Natural killer cell (primary cell): ENCODE measurements around the gene HDAC11. TPM values are rescaled to one million over a fixed set of nuclear protein-coding genes. Genes with fewer than 3 reads are reported as not detected.

ENCODE experiments used
- ATAC-seq, 3 donors: fragments of 150-1000 bp in 2 of 3; fragments of 200-7000 bp in 1 of 3; cut with Tn5 transposase; 1 replicate in 1 of 3; 2 replicates in 2 of 3; pipeline ENCODE4 v1.10.0; 2021; ENCODE audit warnings: mild to moderate bottlenecking in 2 of 3, moderate library complexity in 2 of 3
- DNase-seq, 2 donors: peaks; one replicate each; pipeline versions ENCODE4 v3.0.0 to v3.0.0-alpha.2; 2013 to 2021; ENCODE audit warnings: mixed read lengths in 1 of 2
- H3K27ac ChIP-seq: one replicate; pipeline ENCODE4 v1.5.1; 2013; ENCODE audit warnings: mild to moderate bottlenecking, low read length
- H3K27me3 ChIP-seq: one replicate; pipeline ENCODE4 v1.6.1; 2013; ENCODE audit warnings: low read length; ENCODE audit not compliant: control insufficient read depth, insufficient read depth
- H3K36me3 ChIP-seq: one replicate; pipeline ENCODE4 v1.6.1; 2013; ENCODE audit warnings: low read length; ENCODE audit not compliant: control insufficient read depth, insufficient read depth
- H3K4me1 ChIP-seq: one replicate; pipeline ENCODE4 v1.6.1; 2013; ENCODE audit warnings: low read length; ENCODE audit not compliant: control insufficient read depth, insufficient read depth
- H3K4me3 ChIP-seq: one replicate; pipeline ENCODE4 v1.5.1; 2013; ENCODE audit warnings: low read length
- H3K9me3 ChIP-seq: one replicate; pipeline ENCODE4 v1.6.1; 2013; ENCODE audit warnings: low read length; ENCODE audit not compliant: control insufficient read depth, insufficient read depth
- H3K27ac Mint-ChIP-seq, 2 donors: one replicate each; pipeline ENCODE4 v1.8.0; 2022; ENCODE audit warnings: mild to moderate bottlenecking in 2 of 2, mixed read lengths in 2 of 2, moderate library complexity in 1 of 2
- H3K27me3 Mint-ChIP-seq, 2 donors: one replicate each; pipeline ENCODE4 v1.8.0; 2022; ENCODE audit warnings: low read depth in 2 of 2, mixed read lengths in 2 of 2
- H3K36me3 Mint-ChIP-seq: one replicate; pipeline ENCODE4 v1.8.0; 2022; ENCODE audit warnings: mixed read lengths
- H3K4me1 Mint-ChIP-seq, 2 donors: one replicate each; pipeline ENCODE4 v1.8.0; 2022; ENCODE audit warnings: mixed read lengths in 2 of 2
- H3K4me3 Mint-ChIP-seq: one replicate; pipeline ENCODE4 v1.8.0; 2022; ENCODE audit warnings: mild to moderate bottlenecking, moderate library complexity, mixed read lengths
- H3K9me3 Mint-ChIP-seq, 2 donors: one replicate each; pipeline ENCODE4 v1.8.0; 2022; ENCODE audit warnings: mixed read lengths in 2 of 2
- CTCF ChIP-seq: fragments of 200-600 bp; IDR thresholded peaks from one replicate; pipeline ENCODE4 v1.8.0; 2022; ENCODE audit warnings: antibody characterized with exemption
- WGBS: methylation state at CpG from one replicate; pipeline ENCODE4 v1.1.7; 2013; ENCODE audit warnings: missing lambda C conversion rate; ENCODE audit not compliant: insufficient coverage; 5-methylcytosine and 5-hydroxymethylcytosine counted together
- intact Hi-C: fragments of 100-400 bp; cut with micrococcal nuclease; formaldehyde crosslinking; loops from one replicate; pipeline ENCODE4 v1.14.2; 2022
- total RNA-seq, 4 donors: library from RNA; stranded (reverse); fragments of 120-200 nt in 1 of 4; gene quantifications; one replicate each; pipeline versions ENCODE4 v1.2.3 to v1.2.4, GENCODE V29; 2013 to 2022

Gene HDAC11
- total RNA-seq, 3 donors from 2014 or later (not counting 1 experiment from before 2014, with no cell fraction given) = 3.4 to 5.3 (median 3.9) TPM

GRCh38 chr3:13461169-13462124 is 18.7 kb upstream of the HDAC11 start:
- ATAC-seq (peak; percentile 84 to 94 (median 89)), DNase-seq (peak; percentile 62 to 87)
- peaks cover 5% of the 10 kb centered on the region in 2 donors for H3K4me1 Mint-ChIP-seq
- no peaks in the 10 kb centered on the region for H3K27me3 ChIP-seq
- H3K36me3 Mint-ChIP-seq = no peaks in the 10 kb centered on the region
- H3K27ac ChIP-seq = no peak overlapping the region
- no peaks in the 10 kb centered on the region for H3K9me3 Mint-ChIP-seq
- no peak overlapping the region for H3K27ac Mint-ChIP-seq
- H3K4me3 ChIP-seq = no peak overlapping the region
- H3K4me1 ChIP-seq = no peaks in the 10 kb centered on the region
- H3K36me3 ChIP-seq = no peaks in the 10 kb centered on the region
- H3K9me3 ChIP-seq = peaks cover 3% of the 10 kb centered on the region
- H3K27me3 Mint-ChIP-seq = peaks cover 13% of the 10 kb centered on the region in 2 donors
- peak; percentile 58 for TF ChIP-seq CTCF
- intact Hi-C loops = no loop called here
- H3K4me3 Mint-ChIP-seq = no peak overlapping the region
- WGBS = 45% methylated on average over 14 of the region's 14 CpGs

GRCh38 chr3:13462125-13462629 is 17.9 kb upstream of the HDAC11 start:
- no peaks in the 10 kb centered on the region for H3K36me3 Mint-ChIP-seq
- DNase-seq = no peak
- Histone ChIP-seq H3K4me3 (no peak overlapping the region), H3K27ac (no peak overlapping the region), H3K4me1 (no peaks in the 10 kb centered on the region), H3K36me3 (no peaks in the 10 kb centered on the region), H3K27me3 (no peaks in the 10 kb centered on the region), H3K9me3 (peaks cover 3% of the 10 kb centered on the region)
- intact Hi-C loops = no loop called here
- 92% methylated on average over 8 of the region's 8 CpGs for WGBS
- no peak overlapping the region for H3K4me3 Mint-ChIP-seq
- H3K27ac Mint-ChIP-seq = no peak overlapping the region
- H3K4me1 Mint-ChIP-seq = peaks cover 5% of the 10 kb centered on the region in 2 donors
- TF ChIP-seq CTCF = no peak
- peaks cover 13% of the 10 kb centered on the region in 2 donors for H3K27me3 Mint-ChIP-seq
- no peak for ATAC-seq
- H3K9me3 Mint-ChIP-seq = no peaks in the 10 kb centered on the region

- Mint-ChIP-seq H3K4me1 (peaks cover 5% of the 10 kb centered on the region in 2 donors), H3K27me3 (peaks cover 13% of the 10 kb centered on the region in 2 donors), H3K27ac (no peak overlapping the region), H3K4me3 (no peak overlapping the region), H3K36me3 (no peaks in the 10 kb centered on the region), H3K9me3 (no peaks in the 10 kb centered on the region)
- Histone ChIP-seq H3K27me3 (no peaks in the 10 kb centered on the region), H3K9me3 (peaks cover 3% of the 10 kb centered on the region), H3K4me3 (no peak overlapping the region), H3K36me3 (no peaks in the 10 kb centered on the region), H3K4me1 (no peaks in the 10 kb centered on the region), H3K27ac (no peak overlapping the region)
- no peak for ATAC-seq
- no peak for DNase-seq
- WGBS = 76% methylated on average over 5 of the region's 5 CpGs
- TF ChIP-seq CTCF = no peak
- intact Hi-C loops = no loop called here
Observed at GRCh38 chr3:13462822-13463221, 17.3 kb upstream of the HDAC11 start.
